NCI-H2227 (cell line): Measurements from ENCODE around the gene MANF.
"Not testable (repeated sequence)": the region's sequence is repeated elsewhere in the genome, so short reads cannot be mapped to it uniquely, and the experiment has no call there.

Experiments used
- DNase-seq: peaks from one replicate; lab custom pipeline; 2025; ENCODE audit not compliant: unreplicated experiment; lab: John Stamatoyannopoulos, UW

The MANF gene

DNA sequence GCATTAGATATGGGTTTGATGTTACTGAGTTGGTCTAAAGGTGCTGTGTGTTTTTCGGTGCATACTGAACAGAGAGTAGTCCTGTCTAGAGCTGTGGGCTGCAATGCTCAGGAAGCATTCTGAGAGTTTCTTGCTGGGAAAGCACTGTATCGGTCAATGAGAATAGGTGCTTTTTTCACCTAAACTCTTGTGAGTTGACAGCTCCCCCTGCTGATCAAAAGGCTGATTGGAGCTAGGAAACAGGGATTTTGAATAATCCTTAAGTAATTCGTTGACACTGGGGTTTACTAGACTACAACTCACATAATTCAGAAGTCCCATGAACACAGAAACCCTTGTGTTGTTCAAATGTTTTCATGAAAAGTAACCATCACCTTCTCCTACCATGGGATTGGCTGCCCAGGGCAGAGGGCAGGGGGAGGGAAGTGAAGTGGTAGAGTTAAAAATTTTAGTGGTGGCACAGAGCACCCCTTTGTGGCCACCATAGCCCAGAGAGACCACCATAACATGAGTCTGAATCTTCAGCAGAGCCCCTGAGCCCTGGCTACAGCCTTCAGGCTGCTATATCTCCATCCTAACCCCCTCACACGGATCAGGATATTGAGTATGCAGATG, 13.0 kb upstream of the MANF start:
- peak; percentile 77 for DNase-seq

GRCh38 chr3:51373658-51374421, 11.3 kb upstream of the MANF start:
- DNase-seq, result no peak

- no peak for DNase-seq
These were observed 10.6 kb upstream of the MANF start for GRCh38 chr3:51374456-51374855.

DNA sequence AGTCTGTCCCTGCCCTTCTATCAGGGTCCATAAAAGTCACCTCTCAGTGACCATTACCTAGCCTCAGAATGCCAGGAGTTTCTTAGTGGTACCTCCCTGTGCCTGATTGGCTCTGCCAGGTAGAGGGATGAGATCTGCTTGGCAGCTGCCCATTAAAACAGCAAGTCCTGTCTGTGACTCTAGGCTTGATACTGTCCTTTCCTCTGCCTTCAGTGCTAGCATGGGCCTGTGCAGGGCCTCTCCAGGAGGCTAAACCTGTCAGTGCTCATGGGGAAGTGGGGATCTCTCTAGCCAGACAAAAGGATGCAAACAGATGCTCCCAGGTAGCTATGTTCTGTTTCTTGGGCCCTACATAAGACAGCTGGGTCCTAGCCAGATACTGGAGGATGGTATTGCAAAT, 10.0 kb upstream of the MANF start:
- no peak for DNase-seq

GRCh38 chr3:51375571-51375970, 9.5 kb upstream of the MANF start:
- DNase-seq, result no peak

GRCh38 chr3:51378065-51378464, 7.0 kb upstream of the MANF start:
- no peak for DNase-seq

GRCh38 chr3:51378726-51379125, 6.4 kb upstream of the MANF start:
- DNase-seq, result no peak

DNA sequence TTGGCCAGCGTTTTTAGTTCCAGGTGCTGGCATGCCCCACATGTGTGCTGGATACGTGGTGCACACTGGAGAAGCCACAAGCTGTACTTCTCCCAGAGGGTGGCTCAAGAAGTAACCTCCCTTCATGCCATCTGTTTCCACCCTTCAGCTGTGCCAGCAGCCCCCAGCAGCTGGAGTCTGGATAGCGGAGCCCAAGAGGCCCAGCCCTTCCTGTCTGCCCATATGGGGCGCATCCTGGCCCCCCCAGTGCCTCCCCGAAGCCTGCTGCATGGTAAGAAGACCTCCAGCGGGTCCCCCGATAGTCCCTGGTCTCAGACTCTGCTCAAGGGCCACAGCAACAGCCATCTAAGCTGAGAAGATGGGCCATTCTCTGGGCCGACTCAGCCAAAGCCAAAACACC, 5.8 kb upstream of the MANF start:
- DNase-seq, result no peak

DNA sequence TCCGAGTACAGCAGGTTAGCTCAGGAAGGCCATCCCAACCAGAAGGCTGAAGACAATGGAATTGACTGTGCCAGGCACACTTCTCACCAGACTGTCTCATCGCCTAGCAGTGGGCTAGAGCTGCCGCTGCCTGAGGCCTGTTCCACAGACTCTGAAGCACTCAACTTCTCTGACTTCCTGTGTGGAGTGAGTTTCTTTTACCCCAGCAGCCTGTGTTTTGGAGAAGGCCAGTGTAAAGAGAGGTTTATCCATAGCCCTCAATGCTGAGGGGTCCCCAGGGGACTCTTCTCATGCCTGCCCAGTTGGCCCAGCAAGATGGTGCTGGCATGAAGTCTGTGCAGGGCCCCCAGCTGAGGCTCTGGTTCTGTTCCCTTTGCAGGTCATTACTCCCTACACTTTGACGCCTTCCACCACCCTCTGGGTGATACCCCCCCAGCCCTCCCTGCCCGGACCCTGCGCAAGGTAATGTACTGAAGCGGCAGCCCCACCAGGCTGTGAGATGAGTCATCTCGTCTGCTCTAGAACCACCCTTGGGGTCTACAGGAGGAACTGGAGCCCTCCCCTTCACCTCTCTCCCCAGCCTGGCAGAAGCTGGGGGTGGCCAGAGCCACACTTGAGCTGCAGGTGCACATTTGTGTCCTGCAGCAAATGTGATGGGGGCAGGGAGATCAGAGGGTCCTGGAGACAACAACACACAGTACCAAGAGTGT, 5.2 kb upstream of the MANF start:
- no peak for DNase-seq

- DNase-seq, result no peak
These were observed 4.3 kb upstream of the MANF start for GRCh38 chr3:51380601-51381332.

GRCh38 chr3:51381333-51381705, 3.8 kb upstream of the MANF start:
- no peak for DNase-seq

DNA sequence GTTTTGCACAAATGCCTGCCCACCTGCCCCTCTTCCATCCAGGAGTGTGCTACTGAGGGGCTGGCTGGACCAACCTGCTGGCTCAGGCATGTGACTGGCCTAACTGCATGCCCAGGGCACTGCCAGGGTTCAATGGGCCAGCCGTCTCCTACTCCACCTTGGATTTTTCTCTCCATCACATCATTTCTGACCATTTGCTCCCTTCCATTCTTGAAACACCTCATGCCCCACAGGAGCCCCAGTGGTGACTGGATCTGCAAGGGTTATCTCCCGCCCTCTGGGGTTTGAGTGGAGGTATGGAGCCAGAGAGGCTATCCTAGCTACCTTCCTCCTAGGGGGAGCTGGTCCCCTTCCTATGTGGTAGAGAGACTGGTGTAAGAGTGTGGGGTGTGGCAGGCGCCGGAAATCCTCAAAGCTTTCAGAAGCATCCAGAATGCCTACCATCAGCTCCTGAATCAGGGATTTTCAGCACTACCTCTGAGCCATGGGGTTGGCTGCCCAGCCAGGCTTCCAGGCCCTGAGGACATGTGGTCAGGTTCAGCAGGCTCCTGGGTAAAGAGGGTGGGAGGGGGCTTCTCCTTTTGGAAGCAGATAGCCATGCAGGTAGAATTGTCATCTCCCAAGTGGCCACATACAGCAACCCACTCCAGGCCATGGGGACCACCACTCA, 2.9 kb upstream of the MANF start:
- DNase-seq, result no peak

DNA sequence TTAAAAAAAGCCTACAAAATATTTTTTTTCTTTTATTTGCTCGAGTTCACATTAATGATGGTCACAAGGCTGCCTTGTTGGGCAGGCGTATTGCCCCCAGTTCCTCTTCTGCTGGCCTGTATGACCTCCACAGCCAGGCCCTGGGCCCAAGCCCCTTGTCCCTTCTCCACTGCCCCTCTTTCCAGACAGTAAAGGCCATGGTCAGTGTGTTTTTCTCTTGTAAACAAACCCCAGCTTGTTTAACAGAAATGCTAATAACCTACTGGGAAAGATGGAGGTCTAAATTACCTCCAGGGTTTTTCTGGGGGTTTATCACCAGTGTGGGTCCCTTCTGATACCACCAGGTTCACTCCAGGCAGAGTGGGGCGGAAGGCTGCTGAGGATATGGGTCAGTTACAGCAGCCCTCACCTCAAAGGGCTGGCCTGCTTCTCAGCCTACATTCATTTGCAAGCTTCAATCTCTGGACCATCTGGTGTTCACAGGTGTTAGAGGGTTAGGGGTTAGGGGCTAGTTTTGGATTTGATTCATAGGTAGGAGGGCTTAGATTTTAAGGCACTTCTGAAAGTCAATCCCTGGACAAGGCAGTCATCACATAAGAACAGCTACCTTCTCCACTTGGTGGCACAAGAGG, 2.0 kb upstream of the MANF start:
- DNase-seq, result no peak

DNA sequence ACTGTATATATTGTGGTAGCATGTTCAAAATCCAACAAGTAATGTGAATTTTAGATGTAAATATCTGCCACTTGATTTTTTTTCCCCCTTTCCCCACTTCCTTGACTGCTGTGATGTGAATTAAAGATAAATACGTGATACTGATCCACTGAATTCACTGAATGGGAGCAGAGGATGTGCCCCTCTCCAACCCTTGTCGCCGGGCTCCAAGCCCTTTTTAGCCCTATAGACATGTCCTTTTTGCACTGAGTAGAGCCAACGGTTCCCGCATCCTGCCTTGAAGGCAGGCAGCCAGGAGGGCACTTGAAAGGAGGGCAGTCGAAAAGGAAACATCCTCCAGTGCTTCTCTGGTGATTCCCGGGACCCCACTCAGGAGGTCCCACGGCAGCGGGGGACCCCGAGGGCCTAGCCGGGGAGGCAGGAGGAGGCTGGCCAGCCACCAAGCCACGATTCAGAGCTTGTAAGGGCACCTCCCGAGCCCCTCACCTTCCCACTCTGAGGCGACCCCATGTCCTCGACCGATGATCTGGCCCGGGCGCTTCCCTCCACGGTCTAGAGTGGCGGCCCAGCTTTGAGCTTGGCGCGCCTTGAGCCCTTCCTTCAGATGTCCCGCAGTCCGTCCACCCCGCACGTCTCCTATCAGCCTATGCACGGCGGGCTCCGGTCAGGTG, 901 bp upstream of the MANF start:
- peak; percentile 53 for DNase-seq

DNA sequence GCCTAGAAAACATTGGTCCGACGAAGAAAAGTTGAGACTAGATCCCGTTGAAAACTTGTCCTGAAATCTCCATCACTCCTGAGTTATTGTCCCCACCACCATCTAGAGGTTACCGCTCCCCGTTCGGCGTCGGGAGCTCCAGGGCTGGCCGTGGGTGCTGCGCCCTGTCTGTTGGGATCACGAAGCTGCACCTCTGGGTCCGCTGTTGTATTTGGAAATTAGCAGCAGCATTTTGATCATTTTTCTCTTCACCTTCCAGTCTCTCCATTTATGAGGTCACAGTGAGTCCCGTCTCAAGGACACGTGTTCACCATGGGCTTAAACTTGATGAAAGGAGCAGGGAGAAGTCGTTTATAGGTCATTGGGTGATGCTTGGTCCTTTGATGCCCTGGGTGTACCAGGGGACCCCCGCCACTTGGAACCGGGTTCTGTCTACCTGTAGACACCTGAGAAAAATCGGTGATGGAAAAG, 565 bp downstream of the MANF start:
- DNase-seq, result no peak

GRCh38 chr3:51386159-51386851, 1.2 kb downstream of the MANF start:
- DNase-seq, result no peak

GRCh38 chr3:51386852-51387229, 1.8 kb downstream of the MANF start:
- DNase-seq, result no peak

GRCh38 chr3:51387281-51387680, 2.2 kb downstream of the MANF start:
- not testable (repeated sequence) for DNase-seq

- DNase-seq, result peak; percentile 12
These were observed 3.4 kb downstream of the MANF start for GRCh38 chr3:51388286-51389029.
